HepG2 (cell line): ENCODE results near the gene RNF183. TPM values are rescaled to one million over a fixed set of nuclear protein-coding genes. Genes with fewer than 3 reads are reported as not detected.

ENCODE experiments used
- ATF3 ChIP-seq: sonication (generic); formaldehyde crosslinking; IDR thresholded peaks from 2 replicates; pipeline ENCODE4 v1.4.0; 2020; ENCODE audit warnings: missing genetic modification reagents
- CEBPG ChIP-seq: IDR thresholded peaks from 2 replicates; pipeline ENCODE4 v1.6.1; 2016
- HHEX ChIP-seq: IDR thresholded peaks from 2 replicates; pipeline ENCODE4 v1.6.1; 2016; ENCODE audit warnings: control low read depth
- JUN ChIP-seq: sonication (generic); formaldehyde crosslinking; IDR thresholded peaks from 2 replicates; pipeline ENCODE4 v1.4.0; 2020; ENCODE audit warnings: mild to moderate bottlenecking, missing genetic modification reagents
- MTERF4 ChIP-seq: sonication (generic); formaldehyde crosslinking; IDR thresholded peaks from 2 replicates; pipeline ENCODE4 v1.8.0; 2023; ENCODE audit warnings: mild to moderate bottlenecking, missing genetic modification reagents
- NR1H2 ChIP-seq: sonication (generic); formaldehyde crosslinking; IDR thresholded peaks from 2 replicates; pipeline ENCODE4 v1.8.1; 2022; ENCODE audit warnings: low read depth, missing genetic modification reagents, borderline replicate concordance
- REL ChIP-seq: sonication (generic); formaldehyde crosslinking; conservative IDR thresholded peaks from 2 replicates; pipeline ENCODE4 v1.8.0; 2022; ENCODE audit warnings: mild to moderate bottlenecking, missing genetic modification reagents, moderate library complexity
- RFX5 ChIP-seq: IDR thresholded peaks from 2 replicates; pipeline ENCODE4 v1.6.1; 2011; ENCODE audit warnings: low read depth, low read length, improper control_type of control experiment
- SMAD3 ChIP-seq: sonication (generic); formaldehyde crosslinking; IDR thresholded peaks from 2 replicates; pipeline ENCODE4 v1.4.0; 2020; ENCODE audit warnings: missing genetic modification reagents
- THAP8 ChIP-seq: sonication (generic); formaldehyde crosslinking; IDR thresholded peaks from 2 replicates; pipeline ENCODE4 v1.5.1; 2020; ENCODE audit warnings: missing genetic modification reagents, mild to moderate bottlenecking, borderline replicate concordance
- ZNF354B ChIP-seq: sonication (generic); formaldehyde crosslinking; IDR thresholded peaks from 2 replicates; pipeline ENCODE4 v1.8.0; 2022; ENCODE audit warnings: mild to moderate bottlenecking, missing genetic modification reagents
- ZNF407 ChIP-seq: sonication (generic); formaldehyde crosslinking; IDR thresholded peaks from one replicate; pipeline ENCODE4 v1.5.1; 2020; ENCODE audit warnings: mild to moderate bottlenecking, missing genetic modification reagents; ENCODE audit errors: not compliant biosample characterization
- ZNF567 ChIP-seq: sonication (generic); formaldehyde crosslinking; IDR thresholded peaks from 2 replicates; pipeline ENCODE4 v1.8.1; 2023; ENCODE audit warnings: mild to moderate bottlenecking, missing genetic modification reagents, borderline replicate concordance
- ZNF687 ChIP-seq: sonication (generic); formaldehyde crosslinking; IDR thresholded peaks from 2 replicates; pipeline ENCODE4 v1.5.1; 2020; ENCODE audit warnings: mild to moderate bottlenecking, missing genetic modification reagents, moderate library complexity
- polyA plus RNA-seq, 8 experiments: library from polyadenylated mRNA; depleted of rRNA in 3 of 8; stranded (reverse) in 7 of 8; unstranded in 1 of 8; fragments of >200 nt; fragmentation: Illumina TruSeq in 4 of 8; extraction: Trizol in 4 of 8; gene quantifications; 2 replicates each; pipeline versions ENCODE4 v1.2.1 to v1.2.3, GENCODE V29; 2011 to 2016; ENCODE audit warnings: low read depth in 4 of 8, missing spikeins in 1 of 8, mixed read lengths in 1 of 8; ENCODE audit not compliant: insufficient read depth in 1 of 8
- total RNA-seq, 5 experiments: library from RNA; depleted of rRNA; stranded (reverse); fragments of >200 nt; fragmentation: Illumina TruSeq; extraction: Trizol; gene quantifications; 2 replicates each; pipeline ENCODE4 v1.2.3, GENCODE V29; 2016; ENCODE audit warnings: low read depth in 1 of 5

The RNF183 gene
- total and polyA plus RNA-seq, 2 of the 13 experiments (the other 11 are each of a cell fraction or from before 2014, with no cell fraction given): 0.13 to 6.5 TPM

- TF ChIP-seq SMAD3 (peak; percentile 84; the same call in 1 of the 2 replicates), ZNF354B (CRISPR knock-in tag) (no peak), RFX5 (0 out of 2 replicates have a peak, but pooled peaks have one; percentile 40), MTERF4 (CRISPR knock-in tag) (peak; percentile 61; the same call in 1 of the 2 replicates), ZNF407 (CRISPR knock-in tag) (peak; percentile 63), HHEX (CRISPR knock-in tag) (no peak), THAP8 (0 out of 2 replicates have a peak, but pooled peaks have one; percentile 1), JUN (CRISPR knock-in tag) (0 out of 2 replicates have a peak, but pooled peaks have one; percentile 37), ZNF567 (CRISPR knock-in tag) (0 out of 2 replicates have a peak, but pooled peaks have one; percentile 29), CEBPG (CRISPR knock-in tag) (peak; percentile 12; the same call in 1 of the 2 replicates), NR1H2 (no peak), REL (0 out of 2 replicates have a peak, but pooled peaks have one; percentile 46), ZNF687 (CRISPR knock-in tag) (peak; percentile 94), ATF3 (peak; percentile 64)
Measured at GRCh38 chr9:113340011-113340699, 37.0 kb upstream of the RNF183 start, which contains the start of gene WDR31 (continued).
